HUES64 (cell line): ENCODE data around the gene C16orf92.

Source experiments
- H3K27ac ChIP-seq: 2 replicates; pipeline ENCODE4 v1.7.0; 2013; ENCODE audit warnings: low read depth, low read length, inconsistent platforms
- H3K27me3 ChIP-seq: 2 replicates; pipeline ENCODE4 v1.6.1; 2013; ENCODE audit warnings: mild to moderate bottlenecking, low read length; ENCODE audit not compliant: insufficient read depth
- H3K36me3 ChIP-seq: 2 replicates; pipeline ENCODE4 v1.6.1; 2013; ENCODE audit warnings: mild to moderate bottlenecking, low read length; ENCODE audit not compliant: insufficient read depth
- H3K4me1 ChIP-seq: 2 replicates; pipeline ENCODE4 v1.6.1; 2013; ENCODE audit warnings: mild to moderate bottlenecking, low read length, moderate library complexity; ENCODE audit not compliant: insufficient read depth
- H3K4me3 ChIP-seq: 2 replicates; pipeline ENCODE4 v1.5.1; 2013; ENCODE audit warnings: mild to moderate bottlenecking, low read length, moderate library complexity
- H3K9ac ChIP-seq: 2 replicates; pipeline ENCODE4 v1.6.1; 2013; ENCODE audit warnings: mild to moderate bottlenecking, low read depth, low read length
- H3K9me3 ChIP-seq: 2 replicates; pipeline ENCODE4 v1.6.1; 2013; ENCODE audit warnings: low read depth, low read length; ENCODE audit not compliant: insufficient read depth
- WGBS: fragments of 150-250, 120-280 bp; methylation state at CpG from one replicate; pipeline ENCODE4 v1.1.7; 2013; ENCODE audit warnings: missing lambda C conversion rate; 5-methylcytosine and 5-hydroxymethylcytosine counted together

Gene C16orf92

GRCh38 chr16:29983420-29984136, 39.4 kb upstream of the C16orf92 start:
- Histone ChIP-seq H3K27ac (no peak overlapping the region), H3K4me3 (no peak overlapping the region), H3K9ac (no peak overlapping the region), H3K9me3 (no peaks in the 10 kb centered on the region), H3K4me1 (no peaks in the 10 kb centered on the region), H3K27me3 (no peaks in the 10 kb centered on the region), H3K36me3 (peaks cover 99% of the 10 kb centered on the region)
- WGBS = 95% methylated on average over 12 of the region's 12 CpGs

- H3K27ac ChIP-seq = no peak overlapping the region
- no peaks in the 10 kb centered on the region for H3K27me3 ChIP-seq
- no peak overlapping the region for H3K4me3 ChIP-seq
- no peak overlapping the region for H3K9ac ChIP-seq
- H3K9me3 ChIP-seq = no peaks in the 10 kb centered on the region
- WGBS = 98% methylated on average over 6 of the region's 6 CpGs
- peaks cover 98% of the 10 kb centered on the region for H3K36me3 ChIP-seq
- H3K4me1 ChIP-seq = no peaks in the 10 kb centered on the region
Measured at GRCh38 chr16:29984137-29984763, 38.7 kb upstream of the C16orf92 start.

GRCh38 chr16:29984764-29985147, 38.2 kb upstream of the C16orf92 start:
- 92% methylated on average over 4 of the region's 5 CpGs for WGBS
- peaks cover 98% of the 10 kb centered on the region for H3K36me3 ChIP-seq
- H3K4me1 ChIP-seq = no peaks in the 10 kb centered on the region

GRCh38 chr16:29985271-29985811, 37.7 kb upstream of the C16orf92 start:
- Histone ChIP-seq H3K36me3 (peaks cover 98% of the 10 kb centered on the region), H3K27me3 (no peaks in the 10 kb centered on the region), H3K9me3 (no peaks in the 10 kb centered on the region), H3K9ac (no peak overlapping the region), H3K4me3 (no peak overlapping the region), H3K4me1 (no peaks in the 10 kb centered on the region), H3K27ac (no peak overlapping the region)
- 95% methylated on average over 28 of the region's 28 CpGs for WGBS

More at GRCh38 chr16:29984764-29985147, 38.2 kb upstream of the C16orf92 start:
- H3K27me3 ChIP-seq = no peaks in the 10 kb centered on the region
- H3K27ac ChIP-seq = no peak overlapping the region
- no peak overlapping the region for H3K9ac ChIP-seq
- H3K9me3 ChIP-seq = no peaks in the 10 kb centered on the region
- H3K4me3 ChIP-seq = no peak overlapping the region

GRCh38 chr16:29986231-29986630, 36.8 kb upstream of the C16orf92 start:
- Histone ChIP-seq H3K27me3 (no peaks in the 10 kb centered on the region), H3K36me3 (peaks cover 97% of the 10 kb centered on the region), H3K4me1 (no peaks in the 10 kb centered on the region), H3K9ac (no peak overlapping the region), H3K9me3 (no peaks in the 10 kb centered on the region), H3K27ac (no peak overlapping the region), H3K4me3 (no peak overlapping the region)
- 93% methylated on average over 20 of the region's 20 CpGs for WGBS

- no peaks in the 10 kb centered on the region for H3K27me3 ChIP-seq
- H3K9ac ChIP-seq = no peak overlapping the region
- 94% methylated on average over 5 of the region's 5 CpGs for WGBS
- no peak overlapping the region for H3K27ac ChIP-seq
- H3K36me3 ChIP-seq = peaks cover 95% of the 10 kb centered on the region
- no peaks in the 10 kb centered on the region for H3K4me1 ChIP-seq
- no peak overlapping the region for H3K4me3 ChIP-seq
- H3K9me3 ChIP-seq = no peaks in the 10 kb centered on the region
Measured at GRCh38 chr16:29986931-29987330, 36.1 kb upstream of the C16orf92 start.

GRCh38 chr16:29987371-29988085, 35.5 kb upstream of the C16orf92 start:
- WGBS = 95% methylated on average over 35 of the region's 35 CpGs

GRCh38 chr16:29988346-29989075, 34.5 kb upstream of the C16orf92 start:
- no peaks in the 10 kb centered on the region for H3K4me1 ChIP-seq
- H3K27ac ChIP-seq = no peak overlapping the region
- no peaks in the 10 kb centered on the region for H3K9me3 ChIP-seq
- H3K27me3 ChIP-seq = no peaks in the 10 kb centered on the region
- no peak overlapping the region for H3K9ac ChIP-seq
- peaks cover 95% of the 10 kb centered on the region for H3K36me3 ChIP-seq
- WGBS = 94% methylated on average over 17 of the region's 17 CpGs
- no peak overlapping the region for H3K4me3 ChIP-seq

More at GRCh38 chr16:29987371-29988085, 35.5 kb upstream of the C16orf92 start:
- Histone ChIP-seq H3K27ac (no peak overlapping the region), H3K9ac (no peak overlapping the region), H3K27me3 (no peaks in the 10 kb centered on the region), H3K4me1 (no peaks in the 10 kb centered on the region), H3K9me3 (no peaks in the 10 kb centered on the region), H3K36me3 (peaks cover 95% of the 10 kb centered on the region), H3K4me3 (no peak overlapping the region)

- H3K9ac ChIP-seq = no peak overlapping the region
- H3K9me3 ChIP-seq = no peaks in the 10 kb centered on the region
- no peak overlapping the region for H3K27ac ChIP-seq
- WGBS = 95% methylated on average over 23 of the region's 23 CpGs
- H3K4me1 ChIP-seq = no peaks in the 10 kb centered on the region
- H3K27me3 ChIP-seq = no peaks in the 10 kb centered on the region
- H3K4me3 ChIP-seq = no peak overlapping the region
- peaks cover 91% of the 10 kb centered on the region for H3K36me3 ChIP-seq
Measured at GRCh38 chr16:29989111-29989858, 33.7 kb upstream of the C16orf92 start.

- Histone ChIP-seq H3K4me3 (no peak overlapping the region), H3K9me3 (no peaks in the 10 kb centered on the region), H3K36me3 (peaks cover 83% of the 10 kb centered on the region), H3K27me3 (no peaks in the 10 kb centered on the region), H3K27ac (no peak overlapping the region), H3K4me1 (no peaks in the 10 kb centered on the region; the same call in 1 of the 2 replicates), H3K9ac (no peak overlapping the region)
- WGBS = no CpG with 5 or more reads among the region's 2 CpGs
Measured at GRCh38 chr16:29990034-29990433, 33.0 kb upstream of the C16orf92 start.
